ENCODE data around the gene RPP21.
"Not testable (repeated sequence)": the region's sequence is repeated elsewhere in the genome, so short reads cannot be mapped to it uniquely, and the experiment has no call there.

Gene RPP21

DNA sequence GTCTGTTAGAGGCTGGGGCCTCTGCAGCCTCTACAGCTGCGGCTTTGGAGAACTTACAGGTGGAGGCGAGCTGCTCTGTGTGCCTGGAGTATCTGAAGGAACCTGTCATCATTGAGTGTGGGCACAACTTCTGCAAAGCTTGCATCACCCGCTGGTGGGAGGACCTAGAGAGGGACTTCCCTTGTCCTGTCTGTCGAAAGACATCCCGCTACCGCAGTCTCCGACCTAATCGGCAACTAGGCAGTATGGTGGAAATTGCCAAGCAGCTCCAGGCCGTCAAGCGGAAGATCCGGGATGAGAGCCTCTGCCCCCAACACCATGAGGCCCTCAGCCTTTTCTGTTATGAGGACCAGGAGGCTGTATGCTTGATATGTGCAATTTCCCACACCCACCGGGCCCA, 15.6 kb upstream of the RPP21 start:
- DNase-seq (ENCODE audit: low read depth), result no peak

DNA sequence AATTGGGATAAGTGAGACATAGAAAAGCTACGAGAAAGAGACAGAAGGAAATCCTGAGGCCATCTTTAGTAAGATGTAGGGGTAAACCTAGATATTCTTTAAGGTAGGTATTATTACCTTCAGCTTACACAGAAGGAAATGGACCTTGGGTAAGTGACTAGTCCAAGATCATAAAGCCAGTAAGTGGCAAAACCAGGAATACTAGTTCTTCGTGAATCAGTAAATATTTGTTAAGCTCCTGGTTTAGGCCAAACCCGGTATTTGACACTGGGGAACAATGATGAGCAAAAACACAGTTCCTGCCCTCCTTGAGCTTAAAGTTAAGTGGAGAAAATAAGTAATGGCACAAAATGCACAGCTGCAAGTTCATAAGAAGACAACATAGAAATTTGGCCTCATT, 13.0 kb upstream of the RPP21 start:
- no peak for DNase-seq (ENCODE audit: low read depth)

DNA sequence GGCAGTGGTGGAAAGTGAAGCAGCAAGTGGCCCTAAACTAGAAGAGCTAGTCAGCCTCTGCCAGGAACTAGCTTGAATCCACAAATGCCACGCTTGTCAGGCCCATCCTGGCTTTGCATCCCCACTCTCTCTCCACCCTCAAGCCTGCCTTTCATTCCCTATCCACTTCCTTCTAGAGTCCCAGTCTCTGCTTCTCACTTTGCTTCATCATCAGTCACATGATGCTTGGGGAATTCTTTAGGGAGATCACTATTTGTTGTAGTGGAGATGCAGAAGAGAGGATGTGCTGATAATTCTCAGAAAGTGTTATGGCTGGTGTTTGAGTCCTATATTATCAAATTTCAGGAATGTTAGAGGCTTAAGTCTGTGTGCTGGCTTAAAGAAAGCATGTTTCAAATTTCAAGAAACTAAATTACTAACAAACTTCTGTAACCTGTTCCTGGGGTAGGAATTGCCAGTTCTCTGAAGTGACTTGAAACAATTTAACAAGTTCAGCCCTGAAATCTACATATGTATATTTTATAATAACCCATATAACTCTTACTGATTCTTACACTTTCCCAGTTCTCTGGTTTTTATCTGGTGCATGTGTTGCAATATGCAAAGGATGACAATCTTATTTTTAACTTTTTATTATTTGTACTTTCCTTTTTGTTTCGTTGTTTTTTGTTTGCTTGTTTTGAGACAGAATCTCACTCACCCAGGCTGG, 10.7 kb upstream of the RPP21 start:
- DNase-seq (ENCODE audit: low read depth), result no peak

DNA sequence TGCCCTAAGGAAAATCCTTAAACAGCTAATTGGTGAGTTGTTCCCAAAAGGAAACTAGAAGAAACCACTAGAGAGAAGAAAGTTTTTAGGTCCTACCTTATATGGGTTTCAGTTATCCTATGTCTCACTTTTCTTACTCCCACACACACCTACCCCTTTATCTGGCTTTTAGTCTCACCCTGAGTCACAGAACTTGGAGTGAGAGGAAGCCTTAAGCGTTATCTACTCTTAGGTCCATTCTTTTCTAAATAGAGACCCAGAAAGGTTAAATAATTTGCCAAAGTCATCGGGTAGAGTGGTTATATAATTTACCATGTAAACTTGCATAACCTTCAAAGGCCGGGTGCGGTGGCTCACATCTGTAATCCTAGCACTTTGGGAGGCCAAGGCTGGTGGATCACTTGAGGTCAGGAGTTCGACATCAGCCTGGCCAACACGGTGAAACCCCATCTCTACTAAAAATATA, 4.3 kb upstream of the RPP21 start:
- no peak for DNase-seq (ENCODE audit: low read depth)

DNA sequence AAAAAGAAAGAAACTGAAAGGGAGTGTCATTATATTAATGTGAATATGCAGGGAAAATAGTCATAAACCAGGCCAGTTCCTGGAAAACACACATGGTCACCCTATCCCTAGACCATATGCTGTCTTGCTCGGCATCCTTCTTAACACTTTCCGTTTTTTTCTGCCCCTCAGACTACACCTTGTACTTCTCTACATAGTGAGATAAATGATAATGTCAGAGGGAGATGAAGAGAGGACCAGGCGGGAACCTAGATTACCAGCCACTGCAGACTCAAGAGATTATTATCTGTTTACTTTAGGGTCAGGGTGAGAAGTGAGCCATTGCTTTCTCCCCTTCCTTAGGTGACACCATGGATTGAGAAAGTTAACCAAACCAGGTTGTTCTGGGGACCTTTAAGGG, 3.7 kb upstream of the RPP21 start:
- no peak for DNase-seq (ENCODE audit: low read depth)

DNA sequence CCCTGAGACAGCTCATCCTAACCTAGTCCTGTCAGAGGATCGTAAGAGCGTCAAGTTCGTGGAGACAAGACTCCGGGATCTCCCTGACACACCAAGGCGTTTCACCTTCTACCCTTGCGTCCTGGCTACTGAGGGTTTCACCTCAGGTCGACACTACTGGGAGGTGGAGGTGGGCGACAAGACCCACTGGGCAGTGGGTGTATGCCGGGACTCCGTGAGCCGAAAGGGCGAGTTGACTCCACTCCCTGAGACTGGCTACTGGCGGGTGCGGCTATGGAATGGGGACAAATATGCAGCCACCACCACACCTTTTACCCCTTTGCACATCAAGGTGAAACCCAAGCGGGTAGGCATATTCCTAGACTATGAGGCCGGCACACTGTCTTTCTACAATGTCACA, 3.2 kb upstream of the RPP21 start:
- no peak for DNase-seq (ENCODE audit: low read depth)

DNA sequence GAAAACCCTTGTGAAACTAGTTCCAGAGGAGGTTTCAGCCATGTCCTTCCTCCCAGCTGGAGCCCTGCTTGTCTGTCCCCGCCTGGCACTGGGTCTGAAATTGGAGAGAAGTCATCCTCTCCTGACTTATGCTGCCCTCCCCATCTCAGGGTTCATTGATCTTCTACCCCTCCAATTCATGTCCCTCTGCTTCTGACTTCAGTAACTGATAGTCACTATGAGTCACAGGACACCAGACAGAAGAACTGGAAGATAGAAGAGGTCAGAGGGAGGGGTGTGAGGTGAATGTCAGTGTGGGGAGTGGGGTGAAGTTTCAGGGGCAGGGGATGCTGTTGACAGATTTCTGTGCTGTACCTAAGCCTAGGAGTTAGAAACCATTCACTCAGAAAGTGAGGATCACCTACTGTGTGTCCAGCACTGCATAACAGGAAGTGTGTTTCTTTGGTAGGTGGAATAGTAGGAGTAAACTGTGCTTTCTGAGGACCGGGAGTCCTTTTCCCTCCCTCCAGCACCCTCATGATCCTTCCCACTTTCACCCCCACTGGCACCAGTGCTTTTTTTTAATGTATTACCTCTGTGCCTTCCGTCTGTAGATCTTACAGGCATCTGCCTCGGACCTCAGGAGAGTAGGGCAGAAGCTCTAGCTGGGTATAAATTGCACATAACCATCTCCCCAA, 627 bp upstream of the RPP21 start:
- DNase-seq (ENCODE audit: low read depth), result no peak

DNA sequence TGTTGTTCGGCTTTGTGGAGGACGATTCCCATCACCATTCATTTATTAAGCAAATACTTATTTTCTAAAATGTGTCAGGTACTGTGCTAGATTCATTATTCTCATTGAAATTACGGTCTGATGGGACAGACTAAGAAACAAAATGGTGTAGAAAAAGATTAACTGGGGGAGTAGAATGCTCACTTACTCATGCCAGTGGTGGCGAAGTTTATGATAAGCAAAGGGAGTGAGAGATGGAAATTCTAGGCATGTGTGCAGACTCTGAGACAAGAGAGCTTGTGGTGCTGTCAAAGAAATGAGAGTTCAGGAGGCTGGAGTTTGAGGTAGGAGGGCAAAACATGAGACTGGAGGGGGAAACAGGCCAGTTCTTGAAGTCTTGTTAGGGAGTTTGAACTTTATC, 896 bp downstream of the RPP21 start:
- DNase-seq (ENCODE audit: low read depth), result no peak

DNA sequence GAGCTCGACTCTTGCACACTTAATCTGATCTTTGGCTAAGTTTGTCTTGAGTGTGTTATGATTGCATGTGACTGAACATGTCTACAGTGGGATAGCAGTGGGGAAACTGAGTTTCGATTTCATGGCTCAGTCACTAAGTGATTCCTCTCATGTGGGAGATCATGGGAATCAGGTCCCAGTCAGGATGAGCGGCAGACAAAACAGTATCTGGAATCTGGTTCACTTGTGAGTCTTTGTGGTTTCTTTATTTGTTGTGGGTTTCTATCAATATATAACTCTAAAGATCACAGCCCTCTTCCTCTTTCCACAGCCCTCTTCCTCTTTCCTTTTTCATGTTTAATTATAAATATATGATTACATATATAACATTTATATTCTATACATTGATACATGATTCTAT, 4.0 kb downstream of the RPP21 start:
- no peak for DNase-seq (ENCODE audit: low read depth)

DNA sequence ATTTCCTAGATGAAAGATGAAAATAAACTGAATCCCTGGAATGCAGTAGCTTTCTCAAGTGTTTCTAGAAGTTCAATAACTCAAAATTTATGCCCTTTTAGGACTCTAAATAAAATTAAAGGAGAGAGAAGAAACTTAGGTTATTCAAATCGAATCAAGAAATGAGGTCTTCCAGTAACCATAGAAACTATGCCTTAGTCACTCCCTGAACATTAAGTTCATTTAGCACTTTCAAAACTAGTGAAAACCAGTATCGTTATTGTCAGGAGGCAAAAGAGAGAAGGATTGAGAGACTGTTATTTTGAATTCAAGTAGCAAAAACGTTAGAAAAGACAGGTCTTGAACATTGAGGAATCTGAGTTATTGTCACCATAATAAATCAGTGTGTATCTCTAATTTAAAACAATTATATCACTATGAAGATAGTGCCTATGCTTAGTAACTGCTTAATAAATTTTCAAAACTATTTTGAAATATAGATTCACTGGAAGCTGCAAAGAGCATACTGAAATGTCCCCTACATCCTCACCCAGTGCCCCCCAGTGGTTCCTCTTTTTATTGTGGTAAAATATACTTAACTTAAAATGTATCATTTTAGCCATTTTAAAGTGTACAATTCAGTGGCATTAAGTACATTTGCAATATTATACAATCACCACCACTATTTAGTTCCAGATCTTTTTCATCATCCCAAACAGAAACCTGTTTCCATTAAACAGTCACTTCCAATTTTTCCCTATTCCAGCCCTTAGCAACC, 4.6 kb downstream of the RPP21 start:
- DNase-seq (ENCODE audit: low read depth), result no peak

DNA sequence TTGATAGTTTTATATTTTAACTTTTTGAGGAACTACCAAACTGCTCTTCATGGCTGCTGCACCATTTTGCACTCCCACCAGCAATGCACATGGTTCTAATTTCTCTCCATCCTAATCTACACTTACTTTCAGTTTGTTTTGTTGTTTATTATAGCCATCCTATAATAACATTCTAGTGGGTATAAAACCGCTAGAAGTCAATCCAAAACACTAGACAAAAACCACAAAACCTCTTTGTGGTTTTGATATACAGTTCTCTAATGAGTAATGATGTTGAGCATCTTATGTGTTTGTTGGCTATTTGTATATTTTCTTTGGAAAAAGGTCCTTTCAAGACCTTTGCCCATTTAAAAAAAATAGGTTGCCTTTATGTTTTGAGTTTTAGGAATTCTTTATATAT, 5.6 kb downstream of the RPP21 start:
- DNase-seq (ENCODE audit: low read depth), result no peak

DNA sequence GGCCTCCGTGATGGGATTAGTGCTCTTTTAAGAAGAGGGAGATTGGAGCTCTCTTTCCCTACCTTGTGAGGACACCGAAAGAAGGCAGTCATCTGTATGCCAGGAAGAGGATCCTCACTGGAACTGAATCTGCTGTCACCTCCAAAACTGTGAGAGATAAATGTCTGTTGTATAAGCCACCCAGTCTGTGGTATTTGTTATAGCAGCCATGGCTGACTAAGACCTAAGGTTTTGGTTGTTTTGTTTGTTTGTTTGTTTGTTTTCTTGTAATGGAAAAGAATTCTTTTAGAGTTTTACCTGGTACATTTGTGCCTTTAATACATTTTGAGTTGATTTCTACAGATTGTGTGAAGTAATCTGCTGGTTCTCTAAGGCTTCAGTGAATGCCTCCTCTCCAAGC, 7.6 kb downstream of the RPP21 start:
- no peak for DNase-seq (ENCODE audit: low read depth)

DNA sequence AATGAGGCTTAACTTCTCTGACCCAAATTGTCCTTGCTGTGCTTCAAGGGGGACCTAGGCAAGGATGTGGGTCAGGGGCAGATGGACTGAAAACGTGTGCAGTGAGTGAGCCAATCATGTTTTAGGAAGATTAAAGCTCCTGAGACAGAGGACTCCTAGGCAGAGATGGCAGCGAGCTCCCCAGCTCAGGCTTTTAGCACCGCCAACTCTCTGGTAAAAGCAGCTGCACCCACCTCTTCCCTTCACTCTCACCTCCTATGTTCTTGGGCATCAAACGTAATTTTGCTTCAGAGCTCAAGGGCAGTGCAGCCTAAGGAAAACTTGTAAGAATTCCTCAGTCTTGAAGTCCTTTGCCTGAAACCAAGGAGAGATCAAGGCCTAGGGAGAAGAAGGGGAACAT, 10.3 kb downstream of the RPP21 start:
- DNase-seq (ENCODE audit: low read depth), result no peak

DNA sequence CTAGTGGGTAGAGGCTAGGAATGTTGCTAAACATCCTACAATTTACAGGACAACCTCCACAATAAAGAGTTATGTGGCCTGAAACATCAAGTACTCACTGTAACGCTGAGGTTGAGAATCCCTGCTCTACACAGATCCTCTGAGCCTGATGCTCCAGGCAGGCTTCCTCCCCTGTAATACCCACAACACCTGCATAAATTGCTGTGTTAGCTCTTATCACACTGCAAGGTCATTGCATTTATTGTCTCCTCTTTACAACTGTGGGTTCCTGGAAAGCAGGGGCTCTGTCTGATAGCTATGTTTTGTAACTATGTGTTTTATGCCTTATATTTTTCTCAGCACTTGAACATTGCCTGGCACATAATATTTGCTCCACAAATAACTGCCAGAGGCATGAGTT, 11.6 kb downstream of the RPP21 start:
- no peak for DNase-seq (ENCODE audit: low read depth)

DNA sequence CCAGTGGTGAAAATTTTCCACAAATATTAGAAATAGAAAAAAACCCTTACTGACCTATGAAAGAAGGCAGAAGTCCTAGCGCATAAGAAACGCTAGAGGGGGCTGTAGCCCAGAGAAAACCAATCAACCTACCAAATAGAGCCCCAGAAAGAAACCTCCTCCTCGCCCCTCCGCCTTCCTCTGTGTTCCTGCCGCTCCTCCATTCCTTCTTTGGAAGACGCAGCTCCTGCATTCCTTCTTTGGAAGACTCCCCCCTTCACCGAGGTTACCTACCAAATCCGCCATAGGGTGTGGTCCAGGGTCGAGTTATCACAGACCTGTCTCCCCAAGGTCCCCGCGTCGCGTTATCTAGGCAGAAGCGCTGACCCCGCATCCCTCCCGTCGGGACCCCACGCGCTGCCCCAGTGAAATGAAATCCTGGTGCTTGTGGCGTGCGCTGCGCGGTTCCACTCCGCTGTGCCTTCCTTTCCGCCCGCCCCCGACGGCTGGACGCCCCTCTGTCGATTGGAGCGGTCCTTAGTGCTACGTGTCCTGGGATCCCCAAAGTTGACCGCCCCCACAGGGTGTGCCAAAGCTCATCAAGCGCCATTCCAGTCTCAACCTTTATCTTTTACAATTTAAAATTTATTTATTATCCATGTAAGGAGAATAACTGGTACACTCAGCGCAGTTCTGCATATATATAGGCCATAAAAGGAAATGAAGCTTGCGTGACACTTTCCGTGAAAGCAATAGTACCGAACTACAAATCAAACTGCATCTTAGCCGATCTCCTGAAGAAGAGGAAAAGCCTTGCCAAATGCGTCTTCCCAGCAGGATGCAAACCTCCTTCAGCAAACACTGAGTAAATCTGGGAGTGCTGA, 13.0 kb downstream of the RPP21 start:
- DNase-seq (ENCODE audit: low read depth), result peak; percentile 23

DNA sequence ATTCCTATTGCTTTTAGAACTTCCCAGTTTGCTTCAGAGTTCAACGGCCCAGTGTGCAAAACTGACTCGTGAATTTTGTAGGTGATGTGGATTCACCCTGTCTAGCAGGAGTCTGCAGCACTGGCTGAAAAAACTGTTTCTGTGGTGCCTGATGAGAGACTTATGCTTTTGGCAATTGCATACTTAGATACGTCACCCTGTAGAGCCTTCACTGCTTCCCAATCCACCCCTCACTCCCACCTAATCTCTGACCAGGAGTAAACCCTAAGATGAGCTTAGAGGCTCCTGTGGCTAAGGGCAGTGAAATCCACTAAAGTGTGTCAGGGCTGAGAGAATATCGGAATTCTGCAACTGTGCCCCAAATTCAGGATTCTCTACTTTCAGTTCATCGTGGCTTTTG, 14.3 kb downstream of the RPP21 start:
- no peak for DNase-seq (ENCODE audit: low read depth)

DNA sequence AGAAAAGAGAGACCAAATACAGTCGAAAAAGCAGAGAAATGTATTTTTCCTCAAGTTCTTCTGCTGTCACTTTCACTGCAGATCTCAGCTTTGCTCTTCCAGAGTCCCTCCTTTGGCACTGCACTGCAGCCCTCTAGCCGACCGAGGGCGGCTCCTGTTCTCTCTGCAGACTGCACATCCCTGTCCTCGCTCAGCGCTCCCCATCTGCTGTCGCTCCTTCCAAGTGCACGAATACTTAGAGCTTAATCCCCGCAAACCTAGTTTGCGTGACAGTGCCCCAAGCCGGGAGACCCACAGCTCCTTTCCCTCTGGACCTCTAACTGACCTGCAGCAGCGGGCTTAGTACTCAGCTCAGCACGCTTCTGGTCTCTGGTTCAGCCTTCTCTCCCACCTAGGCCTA, 15.2 kb downstream of the RPP21 start:
- DNase-seq (ENCODE audit: low read depth), result no peak

DNA sequence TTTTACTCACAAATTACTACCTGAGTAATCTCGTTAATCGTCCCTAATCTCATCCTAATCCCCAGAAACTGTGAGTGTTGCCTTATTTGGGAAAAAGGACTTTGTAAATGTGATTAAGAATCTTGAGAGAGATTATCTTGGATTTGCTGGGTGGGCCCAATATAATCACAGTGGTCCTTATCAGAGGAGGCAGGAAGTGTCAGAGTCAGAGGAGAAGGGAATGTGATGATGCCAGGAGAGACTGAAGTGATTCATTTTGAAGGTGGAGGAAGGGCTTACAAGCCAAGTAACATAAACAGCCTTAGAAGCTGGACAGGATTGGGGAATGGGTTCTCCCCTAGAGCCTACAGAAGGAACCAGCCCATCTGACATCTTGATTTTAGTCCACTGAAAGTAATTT, 16.7 kb downstream of the RPP21 start:
- DNase-seq (ENCODE audit: low read depth), result no peak

DNA sequence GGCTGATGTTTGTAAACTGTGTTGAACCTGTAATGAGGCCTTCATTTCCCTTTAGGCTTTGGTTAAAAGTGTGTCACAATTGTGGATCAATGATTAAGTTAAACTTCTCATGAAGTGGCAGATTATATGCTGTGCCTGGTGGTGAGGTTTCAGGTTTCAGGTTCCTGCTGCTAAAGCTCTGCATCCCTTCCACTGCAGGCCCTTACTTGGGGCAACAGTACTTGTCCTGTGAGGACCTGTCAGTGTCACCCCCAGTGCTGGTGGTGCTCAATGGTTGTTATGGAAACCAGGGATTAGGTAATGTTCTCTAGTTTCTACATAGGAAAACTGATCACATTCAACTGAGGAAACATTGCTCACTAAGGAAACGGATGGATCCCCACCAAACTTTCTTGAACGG, 18.5 kb downstream of the RPP21 start:
- no peak for DNase-seq (ENCODE audit: low read depth)

DNA sequence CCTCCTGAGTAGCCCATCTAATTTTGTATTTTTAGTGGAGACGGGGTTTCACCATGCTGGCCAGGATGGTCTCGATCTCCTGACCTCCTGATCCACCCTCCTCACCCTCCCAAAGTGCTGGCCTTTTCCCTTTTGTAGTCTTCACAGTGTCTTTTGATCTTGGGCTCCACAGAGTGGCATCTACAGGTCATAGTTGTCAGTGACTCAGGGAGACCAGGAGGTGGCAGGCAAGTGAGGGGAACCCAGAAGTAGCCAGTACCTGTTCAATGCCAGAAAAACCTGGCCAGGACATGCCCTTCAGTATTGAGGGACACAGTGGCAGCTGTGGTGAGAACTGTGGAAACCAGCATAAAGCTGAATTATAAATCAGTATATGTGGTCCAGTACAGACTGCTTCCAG, 19.6 kb downstream of the RPP21 start:
- DNase-seq (ENCODE audit: low read depth), result no peak

DNA sequence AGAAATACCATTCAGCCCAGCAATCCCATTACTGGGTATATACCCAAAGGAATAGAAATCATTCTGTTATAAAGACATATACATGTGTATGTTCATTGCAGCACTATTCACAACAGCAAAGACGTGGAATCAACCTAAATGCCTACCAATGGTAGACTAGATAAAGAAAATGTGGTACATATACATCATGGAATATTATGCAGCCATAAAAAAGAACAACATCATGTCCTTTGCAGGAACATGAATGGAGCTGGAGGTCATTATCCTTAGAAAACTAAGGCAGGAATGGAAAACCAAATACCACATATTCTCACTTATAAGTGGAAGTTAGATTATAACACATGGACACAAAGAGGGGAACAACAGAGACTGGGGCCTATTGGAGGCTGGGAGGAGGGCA, 24.3 kb downstream of the RPP21 start:
- DNase-seq (ENCODE audit: low read depth), result not testable (repeated sequence)

DNA sequence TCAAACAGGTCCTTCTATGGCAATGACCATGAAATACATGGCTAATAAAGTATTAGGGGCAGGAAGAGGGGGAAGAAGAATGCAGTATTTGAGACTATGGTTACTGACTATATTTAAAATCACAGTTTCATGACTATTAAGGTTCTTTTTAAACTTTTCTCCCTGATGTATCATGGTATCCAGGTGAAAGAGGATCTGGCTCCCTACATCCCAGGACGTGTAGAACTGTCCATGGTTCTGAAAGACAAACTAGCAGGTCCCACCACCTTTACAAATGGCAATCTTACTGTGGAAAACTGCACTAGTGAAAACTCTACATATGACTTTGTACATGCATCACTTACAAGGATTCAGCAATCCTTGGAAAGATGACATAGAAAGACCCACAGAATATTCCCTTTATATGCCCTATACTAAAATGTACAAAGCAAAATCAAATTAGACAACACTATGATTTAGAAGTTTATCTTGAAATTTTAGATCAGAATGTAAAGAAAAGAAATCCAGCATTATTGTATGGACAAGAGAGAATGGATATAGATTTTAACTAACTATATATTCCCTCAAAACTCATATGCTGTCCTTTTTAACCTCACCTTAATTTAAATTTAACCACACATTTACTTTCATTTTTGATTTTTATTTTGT, 33.5 kb downstream of the RPP21 start:
- no peak for DNase-seq (ENCODE audit: low read depth)
